PC-9 (cell line): Measurements from ENCODE around the gene SLC22A1. TPM values are rescaled to one million over a fixed set of nuclear protein-coding genes. Genes with fewer than 3 reads are reported as not detected.

Source experiments
- BruUV-seq: library from RNA; stranded (reverse); fragments of 400-500 nt; replicated peaks from 2 replicates; lab custom pipeline; 2021; lab: Mats Ljungman, UMichigan
- CTCF ChIA-PET: fragments of 300-600 bp; sonication (Branson Sonifier 250); formaldehyde crosslinking; loops from one replicate; lab custom pipeline; 2022; ENCODE audit warnings: antibody characterized with exemption; lab: Charles Lee
- POLR2A ChIA-PET: fragments of 300-600 bp; sonication (Branson Sonifier 250); formaldehyde crosslinking; loops from one replicate; lab custom pipeline; 2022; ENCODE audit warnings: antibody characterized with exemption; ENCODE audit not compliant: unreplicated experiment; lab: Charles Lee
- DNase-seq, 2 experiments: peaks; one replicate each; pipeline versions ENCODE4 v3.0.0 to v3.0.0-alpha.2; 2015 to 2022; ENCODE audit warnings: mixed read lengths in 1 of 2
- H2AFZ ChIP-seq: fragments of 200-600 bp; sonication (generic); 2 replicates; pipeline ENCODE4 v1.8.1; 2017; ENCODE audit warnings: antibody characterized with exemption
- H3F3A ChIP-seq: fragments of 200-600 bp; sonication (generic); 2 replicates; pipeline ENCODE4 v1.8.1; 2017; ENCODE audit warnings: antibody characterized with exemption, mild to moderate bottlenecking, low read depth; ENCODE audit not compliant: insufficient read depth
- H3K27ac ChIP-seq: fragments of 200-600 bp; sonication (generic); 2 replicates; pipeline ENCODE4 v1.6.1; 2016; ENCODE audit warnings: mixed run types
- H3K27me3 ChIP-seq: fragments of 200-600 bp; sonication (generic); 2 replicates; pipeline ENCODE4 v1.6.1; 2016; ENCODE audit warnings: low read depth, mixed run types; ENCODE audit not compliant: insufficient read depth
- H3K36me3 ChIP-seq: fragments of 200-600 bp; sonication (generic); 2 replicates; pipeline ENCODE4 v1.6.1; 2016; ENCODE audit warnings: low read depth, mixed run types
- H3K4me1 ChIP-seq: fragments of 200-600 bp; sonication (generic); replicated peaks from 2 replicates; pipeline ENCODE4 v1.6.1; 2016; ENCODE audit warnings: mixed run types; ENCODE audit not compliant: insufficient read depth
- H3K4me2 ChIP-seq: fragments of 200-600 bp; sonication (generic); 2 replicates; pipeline ENCODE4 v1.6.1; 2017; ENCODE audit warnings: mixed run types
- H3K4me3 ChIP-seq: fragments of 200-600 bp; sonication (generic); 2 replicates; pipeline ENCODE4 v1.6.1; 2016; ENCODE audit warnings: mixed run types
- H3K79me2 ChIP-seq: fragments of 200-600 bp; sonication (generic); 2 replicates; pipeline ENCODE4 v1.6.1; 2017; ENCODE audit warnings: low read depth, mixed run types
- H3K9me2 ChIP-seq: fragments of 200-600 bp; sonication (generic); 2 replicates; pipeline ENCODE4 v1.8.1; 2017; ENCODE audit warnings: mild to moderate bottlenecking; ENCODE audit not compliant: insufficient read depth
- H3K9me3 ChIP-seq: fragments of 200-600 bp; sonication (generic); 2 replicates; pipeline ENCODE4 v1.8.1; 2016; ENCODE audit warnings: low read depth; ENCODE audit not compliant: insufficient read depth
- H4K20me1 ChIP-seq: fragments of 200-600 bp; sonication (generic); 2 replicates; pipeline ENCODE4 v1.8.1; 2017; ENCODE audit not compliant: insufficient read depth
- EZH2 ChIP-seq: fragments of 200-600 bp; sonication (generic); IDR thresholded peaks from 2 replicates; pipeline ENCODE4 v1.8.0; 2017; ENCODE audit warnings: antibody characterized with exemption, low read depth
- intact Hi-C: fragments of 100-400 bp; cut with micrococcal nuclease; formaldehyde crosslinking; loops from one replicate; pipeline ENCODE4 v1.10.0; 2022; ENCODE audit not compliant: unreplicated experiment
- total RNA-seq: library from RNA; stranded (reverse); gene quantifications from 2 replicates; pipeline ENCODE4 v1.2.3, GENCODE V29; 2021
- TF ChIP-seq, protein P1 (sequence below): fragments of 200-600 bp; sonication (generic); conservative IDR thresholded peaks from 2 replicates; pipeline ENCODE4 v1.6.1; 2017; ENCODE audit warnings: mixed run types, antibody characterized with exemption, mild to moderate bottlenecking, moderate library complexity

Gene SLC22A1
- total RNA-seq, 1 experiment from 2014 or later, result not detected

DNA sequence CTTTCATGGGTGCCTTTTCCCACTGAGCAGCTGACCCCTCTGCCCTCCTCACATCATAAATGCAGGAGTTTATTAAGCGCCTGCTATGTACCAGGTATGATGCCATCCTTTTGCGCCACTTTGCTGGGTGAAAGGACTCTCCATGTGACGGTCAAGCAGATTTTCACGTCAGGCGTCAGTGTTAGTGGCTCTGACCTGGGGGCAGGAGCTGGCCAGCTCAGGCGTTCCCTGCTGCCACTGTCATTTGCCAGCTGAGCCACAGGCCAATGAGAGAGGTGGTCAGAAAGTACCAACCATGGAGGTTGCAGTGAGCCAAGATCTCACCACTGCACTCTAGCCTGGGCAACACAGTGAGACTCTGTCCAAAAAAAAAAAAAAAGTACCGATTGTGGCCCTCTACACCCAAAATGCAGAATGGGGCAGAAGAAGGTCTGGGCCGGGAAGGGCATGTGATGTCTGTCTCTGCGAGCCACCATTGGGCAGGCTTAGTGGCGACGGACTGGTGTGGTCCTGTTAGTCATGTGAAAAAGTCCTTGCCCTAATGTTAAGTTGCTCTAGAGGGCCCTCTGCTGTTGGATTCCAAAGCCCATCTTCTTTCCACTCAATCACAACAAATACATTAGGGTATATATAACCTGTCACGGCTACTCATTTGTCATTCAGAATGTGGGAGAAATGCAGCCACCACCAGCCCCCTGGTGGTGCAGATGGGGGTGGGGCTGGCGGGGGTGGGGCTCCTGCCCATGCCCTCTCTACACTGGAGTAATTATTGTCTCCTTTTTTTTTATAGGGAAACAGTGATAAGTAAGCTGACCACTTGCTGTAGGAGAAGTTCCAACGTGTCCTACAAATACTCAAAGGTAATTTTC is 18.4 kb upstream of the SLC22A1 start:
- Histone ChIP-seq H3K4me2 (no peak overlapping the region), H2AFZ (no peak overlapping the region), H3K9me2 (no peaks in the 10 kb centered on the region), H3K27me3 (no peaks in the 10 kb centered on the region), H3K79me2 (no peaks in the 10 kb centered on the region), H3F3A (no peaks in the 10 kb centered on the region), H3K4me1 (no peaks in the 10 kb centered on the region), H3K36me3 (peaks cover 7% of the 10 kb centered on the region; the same call in 1 of the 2 replicates), H3K4me3 (no peak overlapping the region), H3K9me3 (no peaks in the 10 kb centered on the region), H3K27ac (no peak overlapping the region), H4K20me1 (no peaks in the 10 kb centered on the region)
- BruUV-seq, result no TSS peak
- no peak for DNase-seq
- TF ChIP-seq, protein P1, sequence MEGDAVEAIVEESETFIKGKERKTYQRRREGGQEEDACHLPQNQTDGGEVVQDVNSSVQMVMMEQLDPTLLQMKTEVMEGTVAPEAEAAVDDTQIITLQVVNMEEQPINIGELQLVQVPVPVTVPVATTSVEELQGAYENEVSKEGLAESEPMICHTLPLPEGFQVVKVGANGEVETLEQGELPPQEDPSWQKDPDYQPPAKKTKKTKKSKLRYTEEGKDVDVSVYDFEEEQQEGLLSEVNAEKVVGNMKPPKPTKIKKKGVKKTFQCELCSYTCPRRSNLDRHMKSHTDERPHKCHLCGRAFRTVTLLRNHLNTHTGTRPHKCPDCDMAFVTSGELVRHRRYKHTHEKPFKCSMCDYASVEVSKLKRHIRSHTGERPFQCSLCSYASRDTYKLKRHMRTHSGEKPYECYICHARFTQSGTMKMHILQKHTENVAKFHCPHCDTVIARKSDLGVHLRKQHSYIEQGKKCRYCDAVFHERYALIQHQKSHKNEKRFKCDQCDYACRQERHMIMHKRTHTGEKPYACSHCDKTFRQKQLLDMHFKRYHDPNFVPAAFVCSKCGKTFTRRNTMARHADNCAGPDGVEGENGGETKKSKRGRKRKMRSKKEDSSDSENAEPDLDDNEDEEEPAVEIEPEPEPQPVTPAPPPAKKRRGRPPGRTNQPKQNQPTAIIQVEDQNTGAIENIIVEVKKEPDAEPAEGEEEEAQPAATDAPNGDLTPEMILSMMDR, result peak; percentile 45; the same call in 1 of the 2 replicates
- TF ChIP-seq EZH2, result no peak
- intact Hi-C loops, result no loop called here
- ChIA-PET POLR2A (no interaction called here), CTCF (no interaction called here)

- H3K27me3 ChIP-seq, result no peaks in the 10 kb centered on the region
- peaks cover 6% of the 10 kb centered on the region; the same call in 1 of the 2 replicates for H3K36me3 ChIP-seq
- TF ChIP-seq, protein P1, result no peak
- TF ChIP-seq EZH2, result no peak
- no peaks in the 10 kb centered on the region for H4K20me1 ChIP-seq
- ChIA-PET CTCF (no interaction called here), POLR2A (no interaction called here)
- no peaks in the 10 kb centered on the region for H3K9me3 ChIP-seq
- H2AFZ ChIP-seq, result no peak overlapping the region
- H3K9me2 ChIP-seq, result no peaks in the 10 kb centered on the region
- no peaks in the 10 kb centered on the region for H3K4me1 ChIP-seq
- intact Hi-C loops, result no loop called here
- H3K27ac ChIP-seq, result no peak overlapping the region
- no TSS peak for BruUV-seq
- H3K4me2 ChIP-seq, result no peak overlapping the region
- no peaks in the 10 kb centered on the region for H3K79me2 ChIP-seq
- H3K4me3 ChIP-seq, result no peak overlapping the region
- DNase-seq, result no peak
- H3F3A ChIP-seq, result no peaks in the 10 kb centered on the region
These were observed 17.9 kb upstream of the SLC22A1 start for GRCh38 chr6:160103825-160104100.

DNA sequence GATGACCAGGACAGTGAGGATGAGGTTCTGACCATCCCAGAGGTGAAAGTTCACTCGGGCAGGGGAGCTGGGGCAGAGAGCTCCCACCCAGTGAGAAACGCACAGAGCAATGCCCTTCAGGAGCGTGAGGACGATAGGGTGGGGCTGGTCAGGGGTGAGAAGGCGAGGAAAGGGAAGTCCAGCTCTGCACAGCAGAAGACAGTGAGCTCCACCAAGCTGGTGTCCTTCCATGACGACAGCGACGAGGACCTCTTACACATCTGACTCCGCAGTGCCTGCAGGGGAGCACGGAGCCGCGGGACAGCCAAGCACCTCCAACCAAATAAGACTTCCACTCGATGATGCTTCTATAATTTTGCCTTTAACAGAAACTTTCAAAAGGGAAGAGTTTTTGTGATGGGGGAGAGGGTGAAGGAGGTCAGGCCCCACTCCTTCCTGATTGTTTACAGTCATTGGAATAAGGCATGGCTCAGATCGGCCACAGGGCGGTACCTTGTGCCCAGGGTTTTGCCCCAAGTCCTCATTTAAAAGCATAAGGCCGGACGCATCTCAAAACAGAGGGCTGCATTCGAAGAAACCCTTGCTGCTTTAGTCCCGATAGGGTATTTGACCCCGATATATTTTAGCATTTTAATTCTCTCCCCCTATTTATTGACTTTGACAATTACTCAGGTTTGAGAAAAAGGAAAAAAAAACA is 16.6 kb upstream of the SLC22A1 start:
- H3F3A ChIP-seq, result no peaks in the 10 kb centered on the region
- H3K9me3 ChIP-seq, result no peaks in the 10 kb centered on the region
- intact Hi-C loops, result no loop called here
- ChIA-PET CTCF (no interaction called here), POLR2A (no interaction called here)
- H2AFZ ChIP-seq, result no peak overlapping the region
- H3K4me1 ChIP-seq, result no peaks in the 10 kb centered on the region
- no peaks in the 10 kb centered on the region for H4K20me1 ChIP-seq
- no peak overlapping the region for H3K27ac ChIP-seq
- no peaks in the 10 kb centered on the region for H3K27me3 ChIP-seq
- no peaks in the 10 kb centered on the region for H3K79me2 ChIP-seq
- H3K36me3 ChIP-seq, result peaks cover 6% of the 10 kb centered on the region; the same call in 1 of the 2 replicates
- BruUV-seq, result TSS peak; percentile 26
- H3K9me2 ChIP-seq, result no peaks in the 10 kb centered on the region
- DNase-seq, result no peak
- no peak overlapping the region for H3K4me2 ChIP-seq
- no peak for TF ChIP-seq EZH2
- TF ChIP-seq, protein P1, result no peak
- no peak overlapping the region for H3K4me3 ChIP-seq
